ENCODE data around the gene CAMK1G. TPM values are rescaled to one million over a fixed set of nuclear protein-coding genes. Genes with fewer than 3 reads are reported as not detected.

CAMK1G gene
- polyA plus RNA-seq, 2 donors = 0.01 TPM; not detected in 1

GRCh38 chr1:209584231-209584672 lies 738 bp downstream of the CAMK1G start:
- H3K27me3 ChIP-seq (ENCODE audit: control insufficient read depth in 1 of 2, insufficient read depth in 2 of 2, low read length in 2 of 2) = no peaks in the 10 kb centered on the region
- WGBS, 2 donors = 44 to 49% methylated on average over 13 of the region's 13 CpGs
- H3K9me3 ChIP-seq (ENCODE audit: control insufficient read depth in 2 of 2, insufficient read depth in 1 of 2, low read depth in 1 of 2, low read length in 1 of 2) = no peaks in the 10 kb centered on the region
- H3K27ac ChIP-seq (ENCODE audit: low read depth in 2 of 2, low read length in 1 of 2) = no peak overlapping the region
- H3K4me3 ChIP-seq (ENCODE audit: low read depth in 1 of 2, low read length in 2 of 2) = no peak overlapping the region
- H3K36me3 ChIP-seq (ENCODE audit: control insufficient read depth in 2 of 2, insufficient read depth in 2 of 2, low read length in 1 of 2) = no peaks in the 10 kb centered on the region
- peaks cover 0 to 4% of the 10 kb centered on the region in 2 donors for H3K4me1 ChIP-seq (ENCODE audit: control insufficient read depth in 2 of 2, insufficient read depth in 2 of 2, low read length in 1 of 2)

- WGBS, 2 donors = 37 to 40% methylated on average over 5 of the region's 5 CpGs
- Histone ChIP-seq H3K4me1 (ENCODE audit: control insufficient read depth in 2 of 2, insufficient read depth in 2 of 2, low read length in 1 of 2) (peaks cover 0 to 4% of the 10 kb centered on the region in 2 donors), H3K36me3 (ENCODE audit: control insufficient read depth in 2 of 2, insufficient read depth in 2 of 2, low read length in 1 of 2) (no peaks in the 10 kb centered on the region), H3K27me3 (ENCODE audit: control insufficient read depth in 1 of 2, insufficient read depth in 2 of 2, low read length in 2 of 2) (no peaks in the 10 kb centered on the region), H3K4me3 (ENCODE audit: low read depth in 1 of 2, low read length in 2 of 2) (no peak overlapping the region), H3K9me3 (ENCODE audit: control insufficient read depth in 2 of 2, insufficient read depth in 1 of 2, low read depth in 1 of 2, low read length in 1 of 2) (no peaks in the 10 kb centered on the region), H3K27ac (ENCODE audit: low read depth in 2 of 2, low read length in 1 of 2) (no peak overlapping the region)
These were observed 1.7 kb downstream of the CAMK1G start for GRCh38 chr1:209585197-209585596.

GRCh38 chr1:209585672-209586071 lies 2.2 kb downstream of the CAMK1G start:
- Histone ChIP-seq H3K36me3 (ENCODE audit: control insufficient read depth in 2 of 2, insufficient read depth in 2 of 2, low read length in 1 of 2) (no peaks in the 10 kb centered on the region), H3K4me1 (ENCODE audit: control insufficient read depth in 2 of 2, insufficient read depth in 2 of 2, low read length in 1 of 2) (peaks cover 0 to 4% of the 10 kb centered on the region in 2 donors), H3K27me3 (ENCODE audit: control insufficient read depth in 1 of 2, insufficient read depth in 2 of 2, low read length in 2 of 2) (no peaks in the 10 kb centered on the region), H3K9me3 (ENCODE audit: control insufficient read depth in 2 of 2, insufficient read depth in 1 of 2, low read depth in 1 of 2, low read length in 1 of 2) (no peaks in the 10 kb centered on the region), H3K27ac (ENCODE audit: low read depth in 2 of 2, low read length in 1 of 2) (no peak overlapping the region), H3K4me3 (ENCODE audit: low read depth in 1 of 2, low read length in 2 of 2) (no peak overlapping the region)
- WGBS, 2 donors = 1 to 2% methylated on average over 23 of the region's 23 CpGs

GRCh38 chr1:209586221-209586740 lies 2.8 kb downstream of the CAMK1G start:
- Histone ChIP-seq H3K4me1 (ENCODE audit: control insufficient read depth in 2 of 2, insufficient read depth in 2 of 2, low read length in 1 of 2) (peaks cover 0 to 4% of the 10 kb centered on the region in 2 donors), H3K36me3 (ENCODE audit: control insufficient read depth in 2 of 2, insufficient read depth in 2 of 2, low read length in 1 of 2) (no peaks in the 10 kb centered on the region), H3K27ac (ENCODE audit: low read depth in 2 of 2, low read length in 1 of 2) (no peak overlapping the region), H3K27me3 (ENCODE audit: control insufficient read depth in 1 of 2, insufficient read depth in 2 of 2, low read length in 2 of 2) (no peaks in the 10 kb centered on the region), H3K4me3 (ENCODE audit: low read depth in 1 of 2, low read length in 2 of 2) (no peak overlapping the region), H3K9me3 (ENCODE audit: control insufficient read depth in 2 of 2, insufficient read depth in 1 of 2, low read depth in 1 of 2, low read length in 1 of 2) (no peaks in the 10 kb centered on the region)
- WGBS, 2 donors = 48 to 51% methylated on average over 4 of the region's 4 CpGs

- 56 to 69% methylated on average over 3 of the region's 3 CpGs for WGBS, 2 donors
- H3K4me3 ChIP-seq (ENCODE audit: low read depth in 1 of 2, low read length in 2 of 2) = no peak overlapping the region
- H3K36me3 ChIP-seq (ENCODE audit: control insufficient read depth in 2 of 2, insufficient read depth in 2 of 2, low read length in 1 of 2) = no peaks in the 10 kb centered on the region
- H3K27ac ChIP-seq (ENCODE audit: low read depth in 2 of 2, low read length in 1 of 2) = no peak overlapping the region
- H3K9me3 ChIP-seq (ENCODE audit: control insufficient read depth in 2 of 2, insufficient read depth in 1 of 2, low read depth in 1 of 2, low read length in 1 of 2) = no peaks in the 10 kb centered on the region
- H3K4me1 ChIP-seq (ENCODE audit: control insufficient read depth in 2 of 2, insufficient read depth in 2 of 2, low read length in 1 of 2) = peaks cover 0 to 4% of the 10 kb centered on the region in 2 donors
- H3K27me3 ChIP-seq (ENCODE audit: control insufficient read depth in 1 of 2, insufficient read depth in 2 of 2, low read length in 2 of 2) = no peaks in the 10 kb centered on the region
These were observed 4.3 kb downstream of the CAMK1G start for GRCh38 chr1:209587789-209588188.

GRCh38 chr1:209589440-209589839 lies 5.9 kb downstream of the CAMK1G start:
- Histone ChIP-seq H3K36me3 (ENCODE audit: control insufficient read depth in 2 of 2, insufficient read depth in 2 of 2, low read length in 1 of 2) (no peaks in the 10 kb centered on the region), H3K4me3 (ENCODE audit: low read depth in 1 of 2, low read length in 2 of 2) (no peak overlapping the region), H3K9me3 (ENCODE audit: control insufficient read depth in 2 of 2, insufficient read depth in 1 of 2, low read depth in 1 of 2, low read length in 1 of 2) (no peaks in the 10 kb centered on the region), H3K27ac (ENCODE audit: low read depth in 2 of 2, low read length in 1 of 2) (no peak overlapping the region), H3K4me1 (ENCODE audit: control insufficient read depth in 2 of 2, insufficient read depth in 2 of 2, low read length in 1 of 2) (peaks cover 0 to 4% of the 10 kb centered on the region in 2 donors), H3K27me3 (ENCODE audit: control insufficient read depth in 1 of 2, insufficient read depth in 2 of 2, low read length in 2 of 2) (no peaks in the 10 kb centered on the region)
- WGBS, 2 donors = 94 to 100% methylated on average over 2 of the region's 2 CpGs

- Histone ChIP-seq H3K9me3 (ENCODE audit: control insufficient read depth in 2 of 2, insufficient read depth in 1 of 2, low read depth in 1 of 2, low read length in 1 of 2) (no peaks in the 10 kb centered on the region), H3K27me3 (ENCODE audit: control insufficient read depth in 1 of 2, insufficient read depth in 2 of 2, low read length in 2 of 2) (no peaks in the 10 kb centered on the region), H3K4me1 (ENCODE audit: control insufficient read depth in 2 of 2, insufficient read depth in 2 of 2, low read length in 1 of 2) (peaks cover 0 to 4% of the 10 kb centered on the region in 2 donors), H3K4me3 (ENCODE audit: low read depth in 1 of 2, low read length in 2 of 2) (no peak overlapping the region), H3K36me3 (ENCODE audit: control insufficient read depth in 2 of 2, insufficient read depth in 2 of 2, low read length in 1 of 2) (no peaks in the 10 kb centered on the region), H3K27ac (ENCODE audit: low read depth in 2 of 2, low read length in 1 of 2) (no peak overlapping the region)
- 87 to 90% methylated on average over 6 of the region's 6 CpGs for WGBS, 2 donors
These were observed 6.3 kb downstream of the CAMK1G start for GRCh38 chr1:209589863-209590262.

- H3K27me3 ChIP-seq (ENCODE audit: control insufficient read depth in 1 of 2, insufficient read depth in 2 of 2, low read length in 2 of 2) = no peaks in the 10 kb centered on the region
- no peak overlapping the region for H3K4me3 ChIP-seq (ENCODE audit: low read depth in 1 of 2, low read length in 2 of 2)
- no peak overlapping the region for H3K27ac ChIP-seq (ENCODE audit: low read depth in 2 of 2, low read length in 1 of 2)
- H3K36me3 ChIP-seq (ENCODE audit: control insufficient read depth in 2 of 2, insufficient read depth in 2 of 2, low read length in 1 of 2) = no peaks in the 10 kb centered on the region
- peaks cover 0 to 4% of the 10 kb centered on the region in 2 donors for H3K4me1 ChIP-seq (ENCODE audit: control insufficient read depth in 2 of 2, insufficient read depth in 2 of 2, low read length in 1 of 2)
- H3K9me3 ChIP-seq (ENCODE audit: control insufficient read depth in 2 of 2, insufficient read depth in 1 of 2, low read depth in 1 of 2, low read length in 1 of 2) = no peaks in the 10 kb centered on the region
- WGBS, 2 donors = 48 to 79% methylated on average over 6 of the region's 6 CpGs
These were observed 6.9 kb downstream of the CAMK1G start for GRCh38 chr1:209590405-209590804.

GRCh38 chr1:209593747-209594146 lies 10.2 kb downstream of the CAMK1G start:
- H3K36me3 ChIP-seq (ENCODE audit: control insufficient read depth in 2 of 2, insufficient read depth in 2 of 2, low read length in 1 of 2) = no peaks in the 10 kb centered on the region
- WGBS, 2 donors = 69 to 70% methylated on average over 2 of the region's 2 CpGs
- H3K27me3 ChIP-seq (ENCODE audit: control insufficient read depth in 1 of 2, insufficient read depth in 2 of 2, low read length in 2 of 2) = no peaks in the 10 kb centered on the region
- H3K27ac ChIP-seq (ENCODE audit: low read depth in 2 of 2, low read length in 1 of 2) = no peak overlapping the region
- H3K4me3 ChIP-seq (ENCODE audit: low read depth in 1 of 2, low read length in 2 of 2) = no peak overlapping the region
- H3K9me3 ChIP-seq (ENCODE audit: control insufficient read depth in 2 of 2, insufficient read depth in 1 of 2, low read depth in 1 of 2, low read length in 1 of 2) = no peaks in the 10 kb centered on the region
- H3K4me1 ChIP-seq (ENCODE audit: control insufficient read depth in 2 of 2, insufficient read depth in 2 of 2, low read length in 1 of 2) = no peaks in the 10 kb centered on the region

GRCh38 chr1:209594440-209594839 lies 10.9 kb downstream of the CAMK1G start:
- WGBS, 2 donors = 48 to 63% methylated on average over 1 of the region's 1 CpG
- H3K9me3 ChIP-seq (ENCODE audit: control insufficient read depth in 2 of 2, insufficient read depth in 1 of 2, low read depth in 1 of 2, low read length in 1 of 2) = no peaks in the 10 kb centered on the region
- H3K36me3 ChIP-seq (ENCODE audit: control insufficient read depth in 2 of 2, insufficient read depth in 2 of 2, low read length in 1 of 2) = no peaks in the 10 kb centered on the region
- H3K4me3 ChIP-seq (ENCODE audit: low read depth in 1 of 2, low read length in 2 of 2) = no peak overlapping the region
- H3K27me3 ChIP-seq (ENCODE audit: control insufficient read depth in 1 of 2, insufficient read depth in 2 of 2, low read length in 2 of 2) = no peaks in the 10 kb centered on the region
- no peak overlapping the region for H3K27ac ChIP-seq (ENCODE audit: low read depth in 2 of 2, low read length in 1 of 2)
- no peaks in the 10 kb centered on the region for H3K4me1 ChIP-seq (ENCODE audit: control insufficient read depth in 2 of 2, insufficient read depth in 2 of 2, low read length in 1 of 2)
